RCC 7860 (cell line): Measurements from ENCODE around the gene WFDC6.

Experiments
- DNase-seq: peaks from one replicate; pipeline ENCODE4 v3.0.0-alpha.2; 2015; ENCODE audit warnings: low spot score
- FAIRE-seq: peaks from 2 replicates; lab custom pipeline; 2012; peaks lifted over from hg19 to GRCh38; lab: Jason Lieb, UNC

The WFDC6 gene

GRCh38 chr20:45518282-45518681 lies 21.0 kb downstream of the WFDC6 start:
- no peak for FAIRE-seq
- DNase-seq: no peak

DNA sequence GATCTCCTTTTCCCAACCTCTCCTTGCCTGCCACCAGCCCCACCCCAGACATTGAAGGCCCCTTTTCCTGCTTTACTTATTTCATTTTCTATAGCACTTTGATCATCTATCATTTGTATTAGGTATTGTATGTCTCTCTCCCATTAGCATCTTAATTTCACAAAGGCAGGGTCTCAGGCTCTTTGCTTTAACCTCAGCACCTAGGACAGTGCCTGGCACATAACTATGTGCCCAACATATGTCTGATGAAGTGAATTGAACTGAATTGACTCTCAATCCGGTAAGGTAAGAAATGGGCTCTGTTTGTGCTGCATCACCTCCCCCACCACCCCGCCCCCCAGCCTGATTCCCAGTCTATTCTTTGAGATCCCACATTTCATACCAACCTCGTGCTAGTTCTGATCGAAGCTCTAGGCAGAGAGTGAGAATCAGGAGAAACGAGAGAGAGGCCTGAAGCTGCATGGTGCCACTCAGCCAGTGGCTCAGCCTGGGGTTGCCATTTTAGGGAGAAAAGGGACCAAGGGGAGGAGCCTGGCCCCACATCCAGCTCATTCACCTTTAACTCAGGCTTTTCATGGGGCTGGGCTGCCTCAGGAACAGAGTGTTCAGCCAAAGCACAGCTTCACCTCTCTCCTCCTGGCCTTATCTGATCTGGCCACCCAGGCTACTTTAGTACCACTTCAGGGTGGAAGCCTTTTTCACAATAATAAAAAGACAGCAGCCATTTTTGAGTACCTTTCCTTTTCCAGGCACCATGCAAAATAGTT lies 24.0 kb downstream of the WFDC6 start, which contains the start of gene SPINT3:
SPINT3 (minus strand) TSS at position 476 of the 767 bp plus-strand sequence; CDS start at position 462, 14 bp downstream.
- FAIRE-seq (no peak), DNase-seq (no peak)

DNA sequence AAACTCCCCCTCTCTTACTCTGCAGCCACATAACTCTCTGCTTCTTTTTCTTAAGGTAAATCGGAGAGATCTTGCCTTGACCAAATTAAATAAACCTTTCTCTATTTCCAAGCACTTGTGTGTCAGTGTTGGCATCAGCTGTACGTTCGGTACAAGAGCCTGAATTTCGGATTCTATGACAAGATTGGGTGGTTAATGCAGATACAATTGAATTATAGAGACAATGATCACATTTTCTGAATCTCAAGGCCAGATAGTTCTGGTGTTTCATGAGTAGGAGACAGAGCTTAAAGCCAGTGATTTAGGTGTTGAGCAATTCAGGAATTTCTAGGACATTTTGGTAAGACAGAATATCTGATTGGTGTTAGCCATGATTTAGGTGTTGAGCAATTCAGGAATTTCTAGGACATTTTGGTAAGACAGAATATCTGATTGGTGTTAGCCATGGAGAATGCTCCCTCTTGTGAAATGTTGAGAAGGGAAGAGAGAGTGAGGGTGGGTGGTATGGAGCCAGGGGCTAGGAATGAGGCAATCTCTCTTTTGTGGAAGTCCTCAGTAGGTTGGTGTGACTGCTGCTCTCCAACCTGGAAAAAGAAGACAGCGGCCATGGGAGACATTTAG lies 28.9 kb downstream of the WFDC6 start:
- FAIRE-seq: no peak

GRCh38 chr20:45509091-45509490 lies 30.2 kb downstream of the WFDC6 start:
- FAIRE-seq: no peak

More for the DNA sequence above, 28.9 kb downstream of the WFDC6 start:
- DNase-seq: no peak

DNA sequence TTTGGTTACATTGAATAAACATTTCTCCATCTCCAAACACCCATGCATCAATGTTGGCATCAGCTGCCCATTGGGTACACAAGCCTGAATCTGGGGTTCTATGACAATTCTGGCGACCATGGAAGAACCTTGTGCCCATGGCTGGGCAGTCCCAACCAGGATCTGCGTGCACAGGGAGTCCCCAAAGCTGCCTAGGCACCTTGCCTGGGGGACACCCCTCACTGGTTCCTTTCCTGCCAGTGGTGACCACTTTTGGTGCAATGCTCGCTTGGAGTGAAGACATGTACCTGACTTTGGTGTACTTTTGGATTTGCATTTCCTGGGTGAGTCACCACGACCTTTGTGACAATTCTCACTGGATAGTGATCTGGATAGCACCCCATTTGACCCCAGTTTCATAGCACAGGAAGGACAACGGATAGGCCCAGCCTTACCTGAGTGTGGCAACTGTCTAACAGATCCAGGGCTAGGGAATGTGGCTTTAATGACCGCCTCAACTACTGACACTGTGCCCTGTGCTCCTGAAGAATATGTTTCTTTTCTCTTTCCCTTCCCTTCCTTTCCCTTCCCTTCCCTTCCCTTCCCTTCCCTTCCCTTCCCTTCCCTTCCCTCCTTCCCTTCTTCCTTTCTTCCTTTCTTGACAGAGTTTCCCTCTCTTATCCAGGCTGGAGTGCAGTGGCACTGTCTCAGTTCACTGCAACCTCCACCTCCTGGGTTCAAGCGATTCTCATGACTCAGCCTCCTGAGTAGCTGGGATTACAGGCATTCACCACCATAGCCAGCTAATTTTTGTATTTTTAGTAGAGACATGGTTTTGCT lies 31.0 kb downstream of the WFDC6 start:
- FAIRE-seq: no peak
- no peak for DNase-seq

More at GRCh38 chr20:45509091-45509490, 30.2 kb downstream of the WFDC6 start:
- DNase-seq: no peak

GRCh38 chr20:45507011-45507820 lies 32.1 kb downstream of the WFDC6 start:
- FAIRE-seq (no peak), DNase-seq (no peak)

GRCh38 chr20:45506398-45506797 lies 32.9 kb downstream of the WFDC6 start:
- DNase-seq (no peak), FAIRE-seq (no peak)

DNA sequence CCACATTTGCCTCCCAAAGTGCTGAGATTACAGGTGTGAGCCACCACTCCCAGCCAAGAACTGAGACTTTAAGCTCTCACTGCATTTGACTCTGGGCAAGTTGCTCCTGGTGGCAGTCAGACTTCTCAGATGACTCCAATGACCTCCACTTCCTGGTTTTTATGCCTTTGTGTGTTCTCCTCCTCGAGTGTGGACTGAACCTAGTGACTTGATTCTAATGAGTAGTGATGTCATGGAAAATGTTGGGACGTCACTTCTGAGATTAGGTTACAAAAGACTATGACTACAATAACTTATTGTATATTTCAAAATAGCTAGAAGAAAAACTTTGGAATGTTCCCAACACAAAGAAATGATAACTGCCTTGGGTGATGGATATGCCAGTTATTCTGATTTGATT lies 35.9 kb downstream of the WFDC6 start:
- FAIRE-seq (no peak), DNase-seq (no peak)

GRCh38 chr20:45502561-45502960 lies 36.7 kb downstream of the WFDC6 start:
- FAIRE-seq (no peak), DNase-seq (no peak)

DNA sequence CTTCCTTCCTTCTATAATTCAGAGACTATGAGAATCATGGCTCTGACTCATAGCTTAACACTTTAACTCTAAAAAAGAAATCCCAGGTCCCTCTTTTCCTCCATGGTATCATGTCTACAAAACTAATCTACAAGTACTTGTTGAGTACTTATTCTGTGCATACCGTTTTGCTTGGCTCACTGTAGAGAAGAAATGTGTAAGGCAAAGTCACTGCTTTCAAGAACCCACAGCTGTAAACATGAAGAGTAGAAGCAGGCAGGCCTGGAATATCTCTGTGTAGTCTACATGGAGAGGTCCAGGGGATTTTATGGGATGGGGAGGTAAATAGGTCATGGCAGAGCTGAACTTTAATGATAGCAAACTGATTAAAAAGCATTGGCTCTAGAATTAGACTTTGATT lies 37.7 kb downstream of the WFDC6 start:
- no peak for DNase-seq
- FAIRE-seq: no peak

GRCh38 chr20:45500022-45500421 lies 39.3 kb downstream of the WFDC6 start:
- no peak for FAIRE-seq
- no peak for DNase-seq

- no peak for DNase-seq
Observed at GRCh38 chr20:45497971-45498494, 41.2 kb downstream of the WFDC6 start.

DNA sequence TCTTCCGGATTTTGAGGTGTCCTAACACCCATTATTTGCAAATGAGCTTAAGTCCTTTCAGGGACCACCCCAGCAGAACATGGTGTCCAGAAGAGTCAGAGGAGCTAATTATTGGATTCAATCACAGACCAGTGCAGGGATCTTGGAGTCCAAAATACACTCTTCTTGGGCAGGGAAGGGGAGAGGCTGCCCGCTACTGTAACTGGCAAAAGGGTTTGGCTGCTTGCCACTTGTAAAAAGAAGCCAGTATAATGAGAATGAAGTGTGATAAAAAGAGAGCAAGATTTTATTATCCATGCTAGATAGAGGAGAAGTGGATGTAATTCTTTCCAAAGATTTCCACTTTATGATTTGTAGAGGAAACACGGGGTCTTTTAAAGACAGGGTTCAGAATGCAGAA lies 43.1 kb downstream of the WFDC6 start:
- DNase-seq (no peak), FAIRE-seq (no peak)

More at GRCh38 chr20:45497971-45498494, 41.2 kb downstream of the WFDC6 start:
- FAIRE-seq: no peak

DNA sequence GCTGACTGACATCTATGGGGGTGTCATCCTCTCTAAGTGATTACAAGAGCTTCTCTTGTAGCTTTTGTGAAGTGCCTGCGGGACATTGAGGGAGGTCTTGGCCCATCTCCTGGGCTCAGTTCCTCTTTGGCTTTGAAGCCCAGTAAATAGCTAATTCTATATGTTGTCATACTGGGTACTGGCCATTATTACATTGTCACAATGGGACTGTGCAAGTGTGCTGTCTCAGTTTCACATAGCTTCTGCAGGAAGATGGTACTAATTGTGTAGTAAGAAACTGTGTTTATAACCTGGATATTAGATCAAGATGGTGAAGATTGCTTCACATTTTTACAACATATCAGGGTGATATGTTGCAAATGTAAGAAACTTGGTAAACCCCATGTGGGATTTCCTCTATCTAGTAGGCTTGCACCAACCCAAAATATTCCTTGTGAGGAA lies 43.8 kb downstream of the WFDC6 start:
- no peak for FAIRE-seq

DNA sequence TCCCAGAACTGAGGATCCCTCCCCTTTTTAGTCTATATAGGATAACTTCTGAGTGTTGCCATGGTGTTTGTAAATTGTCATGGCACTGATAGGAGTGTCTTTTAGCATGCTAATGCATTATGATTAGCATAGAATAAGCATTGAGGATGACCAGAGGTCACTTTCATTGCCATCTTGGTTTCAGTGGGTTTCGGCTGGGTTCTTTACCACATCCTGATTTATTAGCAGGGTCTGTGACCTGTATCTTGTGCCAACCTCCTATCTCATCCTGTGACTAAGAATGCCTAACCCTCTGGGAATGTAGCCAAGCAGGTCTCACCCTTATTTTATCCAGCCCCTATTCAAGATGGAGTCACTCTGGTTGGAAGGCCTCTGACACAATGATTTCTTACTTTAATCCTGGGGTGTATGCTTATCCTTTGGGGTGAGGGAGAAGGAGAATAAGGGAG lies 50.2 kb downstream of the WFDC6 start:
- DNase-seq: peak; percentile 70
- peak; percentile 86 for FAIRE-seq

More for the DNA sequence above, 43.8 kb downstream of the WFDC6 start:
- DNase-seq: no peak

GRCh38 chr20:45487231-45487635 lies 52.0 kb downstream of the WFDC6 start:
- DNase-seq: no peak
- no peak for FAIRE-seq

DNA sequence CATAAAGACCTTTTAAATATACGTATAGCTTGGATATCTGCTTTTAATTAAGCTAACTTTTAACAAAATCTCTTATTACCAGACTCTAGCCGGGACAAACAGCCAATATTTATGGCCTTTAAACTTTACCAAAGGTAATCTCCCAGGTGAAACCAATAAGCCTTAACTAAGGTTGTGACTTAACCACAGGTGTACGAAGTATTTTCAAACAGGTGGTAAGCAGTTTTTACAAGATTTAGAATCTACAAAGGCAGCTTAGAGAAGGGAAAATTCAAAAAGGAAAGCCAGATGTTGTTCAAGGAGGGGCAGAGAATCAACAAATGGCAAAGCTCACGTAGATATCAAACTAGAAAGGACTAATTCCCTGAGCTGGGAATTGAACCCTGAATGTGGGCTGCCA lies 53.9 kb downstream of the WFDC6 start:
- no peak for DNase-seq
- FAIRE-seq: no peak

DNA sequence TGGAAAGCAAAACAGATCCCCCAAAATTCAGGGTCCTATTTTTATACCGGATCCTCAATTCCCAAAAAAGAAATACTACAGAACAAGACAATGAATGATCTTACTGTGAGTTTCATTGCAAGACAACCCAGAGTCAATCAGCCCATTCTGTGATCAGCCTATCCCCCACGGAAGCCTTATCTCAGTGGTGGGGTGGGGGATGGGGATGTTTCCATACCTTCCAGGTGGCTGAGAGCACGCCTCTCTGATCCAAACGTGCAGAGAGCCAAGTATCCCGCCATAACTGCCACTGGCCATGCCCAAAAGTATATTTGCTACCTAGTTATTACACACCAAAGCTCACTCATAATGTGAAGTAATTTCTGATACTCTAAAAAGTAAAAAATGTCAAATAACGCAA lies 54.6 kb downstream of the WFDC6 start:
- DNase-seq: no peak
- no peak for FAIRE-seq
